C4-2B (cell line): ENCODE results near the gene SPECC1L.

Experiments
- ZFX ChIP-seq: fragments of 450-650 bp; IDR thresholded peaks from 2 replicates; pipeline ENCODE4 v1.6.1; 2017
- TF ChIP-seq, protein P1 (sequence below): fragments of 450-650 bp; conservative IDR thresholded peaks from 2 replicates; pipeline ENCODE4 v1.5.1; 2017; ENCODE audit warnings: mild to moderate bottlenecking

DNA sequence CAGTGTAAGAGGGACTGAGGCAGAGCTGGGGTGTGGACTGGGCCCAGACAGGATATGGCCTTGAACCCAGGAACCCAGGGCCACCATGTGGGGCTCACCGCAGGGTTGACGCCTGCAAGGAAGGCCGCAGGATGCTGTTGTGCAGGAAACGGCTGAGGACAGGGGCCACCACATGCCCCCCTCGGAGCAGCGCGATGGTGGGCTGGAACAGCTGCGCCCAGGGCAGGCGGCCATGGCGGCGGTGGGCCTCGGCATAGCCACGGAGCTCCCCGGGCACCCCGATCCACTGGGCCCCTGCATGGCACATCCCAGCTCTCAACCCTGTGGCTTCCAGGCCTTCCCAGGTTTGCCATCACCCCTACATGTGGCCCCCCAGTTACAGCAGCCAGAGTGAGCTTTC is 37.9 kb upstream of the SPECC1L start:
- TF ChIP-seq, protein P1, sequence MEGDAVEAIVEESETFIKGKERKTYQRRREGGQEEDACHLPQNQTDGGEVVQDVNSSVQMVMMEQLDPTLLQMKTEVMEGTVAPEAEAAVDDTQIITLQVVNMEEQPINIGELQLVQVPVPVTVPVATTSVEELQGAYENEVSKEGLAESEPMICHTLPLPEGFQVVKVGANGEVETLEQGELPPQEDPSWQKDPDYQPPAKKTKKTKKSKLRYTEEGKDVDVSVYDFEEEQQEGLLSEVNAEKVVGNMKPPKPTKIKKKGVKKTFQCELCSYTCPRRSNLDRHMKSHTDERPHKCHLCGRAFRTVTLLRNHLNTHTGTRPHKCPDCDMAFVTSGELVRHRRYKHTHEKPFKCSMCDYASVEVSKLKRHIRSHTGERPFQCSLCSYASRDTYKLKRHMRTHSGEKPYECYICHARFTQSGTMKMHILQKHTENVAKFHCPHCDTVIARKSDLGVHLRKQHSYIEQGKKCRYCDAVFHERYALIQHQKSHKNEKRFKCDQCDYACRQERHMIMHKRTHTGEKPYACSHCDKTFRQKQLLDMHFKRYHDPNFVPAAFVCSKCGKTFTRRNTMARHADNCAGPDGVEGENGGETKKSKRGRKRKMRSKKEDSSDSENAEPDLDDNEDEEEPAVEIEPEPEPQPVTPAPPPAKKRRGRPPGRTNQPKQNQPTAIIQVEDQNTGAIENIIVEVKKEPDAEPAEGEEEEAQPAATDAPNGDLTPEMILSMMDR = no peak
- no peak for TF ChIP-seq ZFX
